ENCODE data around the gene ANKS3.

GRCh38 chr16:4685776-4686496 lies 48.1 kb downstream of the ANKS3 start:
- TF ChIP-seq CEBPB (IDR thresholded peaks at IDR 0.05) (no peak), FOXM1 (IDR thresholded peaks at IDR 0.05; ENCODE audit: borderline replicate concordance, low read depth) (no peak), YY1 (IDR thresholded peaks at IDR 0.05; ENCODE audit: low read depth) (no peak), REST (IDR thresholded peaks at IDR 0.05; ENCODE audit: low read depth) (no peak), TAF1 (IDR thresholded peaks at IDR 0.05; ENCODE audit: low read depth) (no peak), MAX (IDR thresholded peaks at IDR 0.05) (no peak), EP300 (IDR thresholded peaks at IDR 0.05; ENCODE audit: borderline replicate concordance) (no peak)
